KMS-11 (cell line): ENCODE data around the gene CFAP299.

Experiments used
- H2AFZ ChIP-seq: fragments of 200-600 bp; sonication (generic); 2 replicates; pipeline ENCODE4 v1.6.1; 2016; ENCODE audit warnings: antibody characterized with exemption, mixed run types, low read depth
- H3K27ac ChIP-seq: fragments of 200-600 bp; sonication (generic); 2 replicates; pipeline ENCODE4 v1.6.1; 2016; ENCODE audit warnings: mild to moderate bottlenecking, mixed run types
- H3K27me3 ChIP-seq: fragments of 200-600 bp; sonication (generic); 2 replicates; pipeline ENCODE4 v1.6.1; 2017; ENCODE audit warnings: mild to moderate bottlenecking, low read depth, mixed run types, moderate library complexity; ENCODE audit not compliant: insufficient read depth
- H3K36me3 ChIP-seq: fragments of 200-600 bp; sonication (generic); 2 replicates; pipeline ENCODE4 v1.6.1; 2017; ENCODE audit warnings: mild to moderate bottlenecking, mixed run types; ENCODE audit not compliant: insufficient read depth
- H3K4me1 ChIP-seq: fragments of 200-600 bp; sonication (generic); 2 replicates; pipeline ENCODE4 v1.6.1; 2016; ENCODE audit warnings: mild to moderate bottlenecking, low read depth, mixed run types; ENCODE audit not compliant: poor library complexity, severe bottlenecking
- H3K4me2 ChIP-seq: fragments of 200-600 bp; sonication (generic); 2 replicates; pipeline ENCODE4 v1.7.0; 2016; ENCODE audit warnings: mild to moderate bottlenecking, mixed run types
- H3K4me3 ChIP-seq: fragments of 200-600 bp; sonication (generic); IDR thresholded peaks from 2 replicates; pipeline ENCODE4 v1.6.1; 2017; ENCODE audit warnings: low read depth, low read length, mixed read lengths; ENCODE audit not compliant: insufficient read depth
- H3K79me2 ChIP-seq: fragments of 200-600 bp; sonication (generic); 2 replicates; pipeline ENCODE4 v1.6.1; 2016; ENCODE audit warnings: low read depth, mixed run types; ENCODE audit not compliant: insufficient read depth
- H3K9ac ChIP-seq: fragments of 200-600 bp; sonication (generic); 2 replicates; pipeline ENCODE4 v1.6.1; 2016; ENCODE audit warnings: mild to moderate bottlenecking, mixed run types
- H4K20me1 ChIP-seq: fragments of 200-600 bp; sonication (generic); 2 replicates; pipeline ENCODE4 v1.6.1; 2016; ENCODE audit warnings: mild to moderate bottlenecking, mixed run types; ENCODE audit not compliant: insufficient read depth
- TF ChIP-seq, protein P1 (sequence below): fragments of 200-600 bp; sonication (generic); conservative IDR thresholded peaks from 2 replicates; pipeline ENCODE4 v1.6.1; 2017; ENCODE audit warnings: low read depth, mild to moderate bottlenecking, antibody characterized with exemption, low read length, moderate library complexity, mixed read lengths

Gene CFAP299

DNA sequence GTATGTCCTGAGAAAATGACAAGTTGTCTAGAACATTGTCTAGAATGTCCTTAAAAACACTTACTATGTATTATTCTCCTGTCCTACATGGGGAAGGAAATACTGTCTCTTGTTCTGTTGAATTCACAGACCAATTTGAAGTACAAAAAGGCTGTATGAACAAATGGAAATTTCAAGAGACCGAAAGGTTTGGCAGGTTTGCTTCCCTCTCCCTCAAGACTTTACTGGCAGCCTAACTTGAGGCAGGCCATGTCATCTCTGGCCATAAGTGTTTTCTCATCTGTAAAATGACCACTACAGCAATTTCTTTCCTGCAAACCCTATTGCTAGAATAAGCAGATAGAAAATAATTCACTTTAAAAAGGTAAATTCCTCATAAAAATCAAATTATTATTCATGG is 503.8 kb downstream of the CFAP299 start:
- H3K36me3 ChIP-seq: no peaks in the 10 kb centered on the region
- H3K9ac ChIP-seq: no peak overlapping the region
- H3K79me2 ChIP-seq: no peaks in the 10 kb centered on the region
- H2AFZ ChIP-seq: no peak overlapping the region
- no peak overlapping the region for H3K4me2 ChIP-seq
- H3K4me3 ChIP-seq: no peak overlapping the region
- H3K27ac ChIP-seq: no peak overlapping the region
- no peaks in the 10 kb centered on the region for H3K27me3 ChIP-seq
- no peaks in the 10 kb centered on the region for H4K20me1 ChIP-seq
- H3K4me1 ChIP-seq: no peaks in the 10 kb centered on the region
- TF ChIP-seq, protein P1, sequence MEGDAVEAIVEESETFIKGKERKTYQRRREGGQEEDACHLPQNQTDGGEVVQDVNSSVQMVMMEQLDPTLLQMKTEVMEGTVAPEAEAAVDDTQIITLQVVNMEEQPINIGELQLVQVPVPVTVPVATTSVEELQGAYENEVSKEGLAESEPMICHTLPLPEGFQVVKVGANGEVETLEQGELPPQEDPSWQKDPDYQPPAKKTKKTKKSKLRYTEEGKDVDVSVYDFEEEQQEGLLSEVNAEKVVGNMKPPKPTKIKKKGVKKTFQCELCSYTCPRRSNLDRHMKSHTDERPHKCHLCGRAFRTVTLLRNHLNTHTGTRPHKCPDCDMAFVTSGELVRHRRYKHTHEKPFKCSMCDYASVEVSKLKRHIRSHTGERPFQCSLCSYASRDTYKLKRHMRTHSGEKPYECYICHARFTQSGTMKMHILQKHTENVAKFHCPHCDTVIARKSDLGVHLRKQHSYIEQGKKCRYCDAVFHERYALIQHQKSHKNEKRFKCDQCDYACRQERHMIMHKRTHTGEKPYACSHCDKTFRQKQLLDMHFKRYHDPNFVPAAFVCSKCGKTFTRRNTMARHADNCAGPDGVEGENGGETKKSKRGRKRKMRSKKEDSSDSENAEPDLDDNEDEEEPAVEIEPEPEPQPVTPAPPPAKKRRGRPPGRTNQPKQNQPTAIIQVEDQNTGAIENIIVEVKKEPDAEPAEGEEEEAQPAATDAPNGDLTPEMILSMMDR: no peak

DNA sequence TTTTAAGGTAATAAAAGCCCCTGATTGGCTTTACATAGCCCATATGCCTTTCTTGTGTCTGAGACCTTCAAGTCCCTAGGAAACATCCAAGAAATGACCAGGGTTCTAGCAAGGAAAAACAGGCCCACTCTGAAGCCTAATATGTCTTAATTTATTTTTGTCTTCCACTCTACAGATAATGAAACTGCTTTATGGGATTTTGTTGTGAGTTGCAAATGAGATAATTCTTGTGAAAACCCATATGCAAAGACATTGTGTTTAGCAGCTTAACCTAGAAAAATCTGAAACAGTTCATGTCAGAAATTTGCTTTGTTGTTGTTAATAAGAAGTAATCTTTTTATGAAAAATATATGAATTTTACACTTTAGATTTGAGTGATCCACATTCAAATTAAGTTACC is 504.3 kb downstream of the CFAP299 start:
- no peaks in the 10 kb centered on the region for H4K20me1 ChIP-seq
- no peaks in the 10 kb centered on the region for H3K4me1 ChIP-seq
- H3K4me2 ChIP-seq: no peak overlapping the region
- no peaks in the 10 kb centered on the region for H3K27me3 ChIP-seq
- TF ChIP-seq, protein P1: no peak
- H3K27ac ChIP-seq: no peak overlapping the region
- no peak overlapping the region for H3K9ac ChIP-seq
- H2AFZ ChIP-seq: no peak overlapping the region
- H3K36me3 ChIP-seq: no peaks in the 10 kb centered on the region
- no peak overlapping the region for H3K4me3 ChIP-seq
- no peaks in the 10 kb centered on the region for H3K79me2 ChIP-seq

DNA sequence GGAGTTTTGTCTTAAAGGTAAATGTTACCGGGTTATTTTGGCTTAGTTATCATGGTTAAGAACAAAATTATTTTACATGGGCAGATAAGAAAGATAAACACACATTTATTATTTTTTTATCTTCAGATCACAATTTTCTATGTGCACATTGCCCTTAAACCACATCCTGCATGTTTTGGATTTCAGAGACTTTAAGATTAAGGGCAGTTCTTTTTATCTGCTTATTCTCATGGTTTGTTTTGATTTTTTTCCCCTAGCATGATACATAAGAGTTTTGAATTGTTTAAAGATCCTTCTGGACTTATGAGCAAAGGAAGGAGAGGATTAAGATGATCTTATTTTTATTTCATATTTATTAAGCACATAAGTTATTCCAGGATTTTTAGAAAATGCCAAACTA is 504.9 kb downstream of the CFAP299 start:
- TF ChIP-seq, protein P1: no peak
- H3K36me3 ChIP-seq: no peaks in the 10 kb centered on the region
- no peaks in the 10 kb centered on the region for H3K27me3 ChIP-seq
- H4K20me1 ChIP-seq: no peaks in the 10 kb centered on the region
- no peak overlapping the region for H3K9ac ChIP-seq
- H3K4me1 ChIP-seq: no peaks in the 10 kb centered on the region
- no peak overlapping the region for H2AFZ ChIP-seq
- no peak overlapping the region for H3K27ac ChIP-seq
- no peak overlapping the region for H3K4me2 ChIP-seq
- no peak overlapping the region for H3K4me3 ChIP-seq
- H3K79me2 ChIP-seq: no peaks in the 10 kb centered on the region

DNA sequence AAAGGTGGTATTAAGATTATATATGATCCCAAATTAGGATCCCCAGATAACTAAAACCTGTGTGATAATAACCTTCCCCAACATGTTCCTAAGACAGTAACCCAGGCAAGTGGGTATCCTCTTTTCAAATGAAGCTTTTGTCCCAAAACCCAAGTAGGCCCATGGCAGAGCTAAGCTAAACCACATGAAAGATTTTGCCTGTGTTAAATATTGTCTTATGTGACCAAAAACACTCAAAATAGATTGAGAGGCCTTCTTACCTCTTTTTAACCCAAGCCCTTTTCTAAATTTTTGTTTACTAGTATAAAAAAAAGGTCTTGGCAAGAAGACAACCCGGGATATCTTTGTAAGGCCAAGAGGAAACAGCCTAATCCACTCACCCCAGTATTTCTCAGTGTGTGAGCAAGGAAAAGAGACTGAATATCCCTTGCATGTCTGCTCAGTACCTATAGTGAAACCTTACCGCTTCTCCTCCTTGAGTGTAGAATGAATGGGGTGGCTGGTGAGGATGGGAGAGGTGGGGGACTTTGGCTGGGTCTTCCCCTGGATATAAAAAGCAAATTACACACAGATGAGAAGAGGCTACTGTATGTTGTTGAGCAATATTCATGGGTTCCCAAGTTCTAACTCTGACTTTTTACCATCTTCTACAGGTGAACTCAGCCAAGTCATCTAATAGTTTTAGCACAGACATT is 506.2 kb downstream of the CFAP299 start:
- H2AFZ ChIP-seq: no peak overlapping the region

More for the DNA sequence above, 506.2 kb downstream of the CFAP299 start:
- no peaks in the 10 kb centered on the region for H3K36me3 ChIP-seq
- H4K20me1 ChIP-seq: no peaks in the 10 kb centered on the region
- H3K4me2 ChIP-seq: no peak overlapping the region
- no peak overlapping the region for H3K27ac ChIP-seq
- TF ChIP-seq, protein P1: no peak
- no peaks in the 10 kb centered on the region for H3K27me3 ChIP-seq
- H3K4me1 ChIP-seq: no peaks in the 10 kb centered on the region
- no peaks in the 10 kb centered on the region for H3K79me2 ChIP-seq
- H3K9ac ChIP-seq: no peak overlapping the region
- no peak overlapping the region for H3K4me3 ChIP-seq
